Stomach (tissue), 9 donors: ENCODE data around the gene CBLC. TPM values are rescaled to one million over a fixed set of nuclear protein-coding genes. Genes with fewer than 3 reads are reported as not detected.

Experiments used
- DNase-seq, 2 donors: peaks; one replicate each; pipeline versions ENCODE4 v3.0.0 to v3.0.0-alpha.2; 2013 to 2019
- H3K27ac ChIP-seq, 5 donors: fragments of 200-600 bp in 4 of 5; sonication (generic) in 4 of 5; one replicate each; pipeline ENCODE4 v1.5.1; 2013 to 2019; ENCODE audit warnings: mild to moderate bottlenecking in 1 of 5, moderate library complexity in 1 of 5
- H3K27me3 ChIP-seq, 3 donors: fragments of 200-600 bp; sonication (generic); one replicate each; pipeline ENCODE4 v1.5.1; 2017 to 2019; ENCODE audit warnings: mixed run types in 1 of 3
- H3K36me3 ChIP-seq, 4 donors: fragments of 200-600 bp; sonication (generic); 1 replicate in 3 of 4; 2 replicates in 1 of 4; pipeline ENCODE4 v1.5.1; 2016 to 2019
- H3K4me1 ChIP-seq, 4 donors: fragments of 200-600 bp; sonication (generic); one replicate each; pipeline ENCODE4 v1.5.1; 2016 to 2019
- H3K4me3 ChIP-seq, 4 donors: fragments of 200-600 bp; sonication (generic) in 3 of 4; one replicate each; pipeline ENCODE4 v1.5.1; 2016 to 2019; ENCODE audit warnings: mild to moderate bottlenecking in 1 of 4
- H3K9me3 ChIP-seq, 4 donors: fragments of 200-600 bp; sonication (generic); one replicate each; pipeline ENCODE4 v1.5.1; 2016 to 2019
- EP300 ChIP-seq: sonication (generic); formaldehyde crosslinking; IDR thresholded peaks from one replicate; pipeline ENCODE4 v1.6.1; 2017; ENCODE audit warnings: antibody characterized with exemption
- POLR2A ChIP-seq, 4 donors: fragments of 450-650 bp; IDR thresholded peaks; one replicate each; pipeline ENCODE4 v1.6.1; 2016; ENCODE audit warnings: antibody characterized with exemption in 4 of 4, control low read depth in 2 of 4, mild to moderate bottlenecking in 1 of 4, moderate library complexity in 1 of 4
- POLR2AphosphoS5 ChIP-seq, 3 donors: sonication (generic); formaldehyde crosslinking; IDR thresholded peaks; one replicate each; pipeline ENCODE4 v1.6.1; 2016; ENCODE audit warnings: antibody characterized with exemption in 3 of 3
- WGBS, 5 donors: extraction: QIAGEN DNeasy Blood & Tissue Kit in 3 of 5; methylation state at CpG; one replicate each; pipeline versions ENCODE4 v1.1.5 to v1.1.7; 2013 to 2018; 5-methylcytosine and 5-hydroxymethylcytosine counted together
- intact Hi-C: fragments of 100-400 bp; cut with DNase I; formaldehyde crosslinking; loops from one replicate; pipeline ENCODE4 v1.15.1; 2023; ENCODE audit warnings: low total_unique reads
- polyA plus RNA-seq, 3 donors: library from polyadenylated mRNA; stranded (reverse); fragments of 200-250 nt; gene quantifications; one replicate each; pipeline ENCODE4 v1.2.3, GENCODE V29; 2013
- total RNA-seq, 5 donors: library from RNA; depleted of rRNA; stranded (reverse); fragments of >200 nt; gene quantifications; one replicate each; pipeline versions ENCODE4 v1.1.0 to v1.2.3, GENCODE V29; 2014 to 2016
- TF ChIP-seq, protein P1 (sequence below), 7 experiments: fragments of 450-650 bp in 4 of 7; fragments of 200-600 bp in 3 of 7; sonication (generic) in 3 of 7; IDR thresholded peaks; one replicate each; pipeline ENCODE4 v1.5.1; 2016 to 2019; ENCODE audit warnings: antibody characterized with exemption in 7 of 7, control low read depth in 2 of 7, mild to moderate bottlenecking in 1 of 7
- donor health status: healthy with polysubstance abuse.
- donor health status: Bipolar disorder and iron deficiency.
- donor health status: healthy.

The CBLC gene
- total and polyA plus RNA-seq, 8 donors: 13.2 to 178 (median 42.8) TPM

- H3K36me3 ChIP-seq: peaks cover 0 to 59% (median 34%) of the 10 kb centered on the region in 4 donors
- no peak overlapping the region for H3K4me3 ChIP-seq
- intact Hi-C loops: no loop called here
- H3K27me3 ChIP-seq: no peaks in the 10 kb centered on the region
- TF ChIP-seq EP300: no peak
- no peak for TF ChIP-seq POLR2A (IDR thresholded peaks at IDR 0.05)
- TF ChIP-seq POLR2AphosphoS5 (IDR thresholded peaks at IDR 0.05): no peak
- TF ChIP-seq, protein P1, sequence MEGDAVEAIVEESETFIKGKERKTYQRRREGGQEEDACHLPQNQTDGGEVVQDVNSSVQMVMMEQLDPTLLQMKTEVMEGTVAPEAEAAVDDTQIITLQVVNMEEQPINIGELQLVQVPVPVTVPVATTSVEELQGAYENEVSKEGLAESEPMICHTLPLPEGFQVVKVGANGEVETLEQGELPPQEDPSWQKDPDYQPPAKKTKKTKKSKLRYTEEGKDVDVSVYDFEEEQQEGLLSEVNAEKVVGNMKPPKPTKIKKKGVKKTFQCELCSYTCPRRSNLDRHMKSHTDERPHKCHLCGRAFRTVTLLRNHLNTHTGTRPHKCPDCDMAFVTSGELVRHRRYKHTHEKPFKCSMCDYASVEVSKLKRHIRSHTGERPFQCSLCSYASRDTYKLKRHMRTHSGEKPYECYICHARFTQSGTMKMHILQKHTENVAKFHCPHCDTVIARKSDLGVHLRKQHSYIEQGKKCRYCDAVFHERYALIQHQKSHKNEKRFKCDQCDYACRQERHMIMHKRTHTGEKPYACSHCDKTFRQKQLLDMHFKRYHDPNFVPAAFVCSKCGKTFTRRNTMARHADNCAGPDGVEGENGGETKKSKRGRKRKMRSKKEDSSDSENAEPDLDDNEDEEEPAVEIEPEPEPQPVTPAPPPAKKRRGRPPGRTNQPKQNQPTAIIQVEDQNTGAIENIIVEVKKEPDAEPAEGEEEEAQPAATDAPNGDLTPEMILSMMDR (IDR thresholded peaks at IDR 0.05): no peak
- H3K4me1 ChIP-seq: peaks cover 4 to 8% (median 7%) of the 10 kb centered on the region in 4 donors
- 89 to 96% (median 91%) methylated on average over 4 to 6 of the region's 6 CpGs for WGBS, 5 donors
- no peak for DNase-seq
- H3K9me3 ChIP-seq: no peaks in the 10 kb centered on the region
- no peak overlapping the region for H3K27ac ChIP-seq
These were observed 11.3 kb downstream of the CBLC start for GRCh38 chr19:44788971-44789370.

- H3K4me1 ChIP-seq: no peaks in the 10 kb centered on the region
- intact Hi-C loops: no loop called here
- H3K36me3 ChIP-seq: peaks cover 0 to 67% (median 36%) of the 10 kb centered on the region in 4 donors
- no peak for DNase-seq
- 82 to 86% (median 84%) methylated on average over 13 of the region's 13 CpGs for WGBS, 5 donors
- H3K4me3 ChIP-seq: no peak overlapping the region
- H3K9me3 ChIP-seq: no peaks in the 10 kb centered on the region
- TF ChIP-seq, protein P1 (IDR thresholded peaks at IDR 0.05): no peak
- TF ChIP-seq POLR2AphosphoS5 (IDR thresholded peaks at IDR 0.05) (no peak), POLR2A (IDR thresholded peaks at IDR 0.05) (no peak), EP300 (no peak)
- no peak overlapping the region for H3K27ac ChIP-seq
- H3K27me3 ChIP-seq: no peaks in the 10 kb centered on the region
These were observed 12.3 kb downstream of the CBLC start for GRCh38 chr19:44789943-44790483.

DNA sequence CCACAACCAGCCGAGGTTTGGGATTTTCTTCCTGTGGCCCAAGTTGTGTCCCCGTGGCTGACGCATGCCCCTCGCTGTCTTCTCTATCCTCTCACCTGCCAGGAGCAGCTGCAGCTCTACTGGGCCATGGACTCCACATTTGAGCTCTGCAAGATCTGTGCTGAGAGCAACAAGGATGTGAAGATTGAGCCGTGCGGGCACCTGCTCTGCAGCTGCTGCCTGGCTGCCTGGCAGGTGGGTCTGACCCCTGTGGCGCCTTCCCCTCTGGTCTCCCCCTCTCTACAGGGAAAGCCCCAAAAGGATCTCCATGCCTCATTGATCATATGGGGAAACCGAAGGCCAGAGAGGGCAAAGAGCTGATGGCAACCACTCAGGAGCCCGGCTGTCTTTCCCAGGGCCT, 14.6 kb downstream of the CBLC start:
- peaks cover 0 to 16% (median 13%) of the 10 kb centered on the region in 4 donors for H3K4me1 ChIP-seq
- intact Hi-C loops: no loop called here
- WGBS, 5 donors: 88 to 91% (median 90%) methylated on average over 7 to 9 of the region's 9 CpGs
- H3K27me3 ChIP-seq: no peaks in the 10 kb centered on the region
- no peak overlapping the region for H3K27ac ChIP-seq
- H3K9me3 ChIP-seq: no peaks in the 10 kb centered on the region
- no peak for DNase-seq
- TF ChIP-seq, protein P1 (IDR thresholded peaks at IDR 0.05): no peak
- TF ChIP-seq POLR2A (IDR thresholded peaks at IDR 0.05) (no peak), POLR2AphosphoS5 (IDR thresholded peaks at IDR 0.05) (no peak), EP300 (no peak)
- H3K4me3 ChIP-seq: no peak overlapping the region
- peaks cover 0 to 52% (median 33%) of the 10 kb centered on the region in 4 donors for H3K36me3 ChIP-seq

DNA sequence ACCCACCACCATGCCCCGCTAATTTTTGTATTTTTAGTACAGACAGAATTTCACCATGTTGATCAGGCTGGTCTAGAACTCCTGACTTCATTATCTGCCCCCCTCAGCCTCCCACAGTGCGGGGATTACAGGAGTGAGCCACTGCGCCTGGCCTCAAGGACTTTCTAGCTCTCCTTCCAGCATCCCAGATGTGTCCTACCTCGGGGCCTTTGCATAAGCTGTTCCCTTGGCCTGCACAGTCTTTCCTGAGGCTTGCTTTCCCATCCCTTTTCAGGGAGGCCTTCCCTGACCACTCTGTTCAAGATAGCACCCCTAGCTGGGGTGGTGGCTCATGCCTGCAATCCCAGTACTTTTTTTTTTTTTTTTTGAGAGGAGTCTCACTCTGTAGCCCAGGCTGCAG, 16.9 kb downstream of the CBLC start:
- TF ChIP-seq, protein P1 (IDR thresholded peaks at IDR 0.05): no peak
- Histone ChIP-seq H3K4me3 (no peak overlapping the region), H3K9me3 (no peaks in the 10 kb centered on the region), H3K4me1 (peaks cover 0 to 17% (median 15%) of the 10 kb centered on the region in 4 donors), H3K36me3 (peaks cover 0 to 52% (median 29%) of the 10 kb centered on the region in 4 donors), H3K27me3 (no peaks in the 10 kb centered on the region), H3K27ac (no peak overlapping the region)
- 90 to 96% (median 96%) methylated on average over 4 of the region's 4 CpGs for WGBS, 5 donors
- no peak for DNase-seq
- intact Hi-C loops: no loop called here
